Right kidney (tissue), 1 donor: ENCODE measurements around the gene EVA1C.

Source experiments
- DNase-seq: peaks from one replicate; pipeline ENCODE4 v3.0.0-alpha.2; 2016

EVA1C gene

GRCh38 chr21:32463367-32463766, 50.9 kb downstream of the EVA1C start:
- no peak for DNase-seq

- DNase-seq = no peak
Measured at GRCh38 chr21:32463889-32464300, 51.4 kb downstream of the EVA1C start.

GRCh38 chr21:32467291-32467690, 54.8 kb downstream of the EVA1C start:
- no peak for DNase-seq

DNA sequence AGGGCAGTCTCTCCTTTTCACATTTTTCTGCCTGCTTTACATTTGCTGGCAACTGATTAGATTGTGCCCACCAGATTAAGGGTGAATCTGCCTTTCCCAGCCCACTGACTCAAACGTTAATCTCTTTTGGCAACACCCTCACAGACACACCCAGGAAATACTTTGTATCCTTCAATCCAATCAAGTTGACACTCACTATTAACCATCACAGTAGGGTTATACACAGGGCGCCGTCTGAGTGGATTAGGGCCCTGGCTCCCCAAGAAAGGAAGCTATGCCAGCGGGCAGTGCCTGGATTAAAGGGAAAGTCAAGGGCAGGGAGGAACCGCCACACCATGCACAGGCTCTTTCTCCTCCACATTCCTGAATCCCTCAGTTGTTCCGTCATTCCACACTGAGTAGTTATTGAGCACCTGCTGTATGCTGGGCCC, 56.2 kb downstream of the EVA1C start:
- no peak for DNase-seq

- no peak for DNase-seq
Measured at GRCh38 chr21:32469628-32470027, 57.1 kb downstream of the EVA1C start.

DNA sequence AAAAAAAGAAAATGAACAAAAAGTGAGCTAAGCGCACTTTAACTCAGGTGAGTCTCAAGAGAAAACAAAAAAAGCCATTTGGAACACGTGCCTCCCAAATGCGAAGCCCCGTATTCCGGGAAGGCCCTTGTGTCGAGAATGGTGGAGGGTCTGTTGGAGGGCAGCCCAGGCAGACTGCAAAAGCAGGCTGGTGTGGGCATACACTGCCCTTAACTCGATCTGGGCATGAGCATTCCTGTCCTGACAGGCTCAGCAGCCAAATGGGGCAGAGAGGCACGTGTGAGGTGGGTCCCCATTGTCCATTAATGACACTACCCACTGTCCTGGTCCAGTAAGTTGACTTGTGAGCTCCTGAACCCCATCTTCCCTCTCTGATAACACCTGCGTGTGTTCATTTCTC, 57.7 kb downstream of the EVA1C start:
- no peak for DNase-seq

GRCh38 chr21:32472890-32473765, 60.6 kb downstream of the EVA1C start:
- DNase-seq = no peak

- no peak for DNase-seq
Measured at GRCh38 chr21:32474179-32475059, 61.9 kb downstream of the EVA1C start.

DNA sequence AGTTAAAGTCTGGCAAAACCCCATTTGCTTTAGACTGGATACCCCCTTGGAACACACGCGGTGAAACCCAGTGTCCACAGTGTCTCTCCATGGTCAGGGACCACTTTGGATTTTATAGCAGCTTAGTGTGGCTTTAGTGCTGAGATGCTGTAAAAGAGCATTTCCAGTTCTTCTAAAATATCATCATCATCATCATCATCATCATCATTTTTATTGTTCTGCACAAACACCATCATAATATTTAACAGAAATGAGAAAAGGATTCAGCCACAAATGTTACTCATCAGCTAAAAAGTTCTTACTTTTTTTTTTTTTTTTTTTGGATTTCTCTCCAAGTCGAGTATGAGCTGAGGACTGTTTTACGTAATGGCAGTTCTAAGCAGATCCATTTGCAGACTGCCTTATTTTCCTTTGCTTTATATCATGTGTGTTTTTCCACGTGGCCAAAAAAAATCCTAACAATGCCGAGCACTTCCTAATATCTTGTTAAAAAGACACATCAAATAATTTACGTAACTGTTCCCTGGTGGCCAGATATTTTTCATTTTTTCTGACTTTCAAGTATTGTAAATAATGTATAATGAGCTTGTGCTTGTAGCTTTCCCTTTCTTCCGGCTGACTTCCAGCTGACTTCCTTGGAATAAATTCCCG, 62.8 kb downstream of the EVA1C start:
- DNase-seq = no peak

GRCh38 chr21:32476661-32477423, 64.3 kb downstream of the EVA1C start:
- DNase-seq = no peak

- no peak for DNase-seq
Measured at GRCh38 chr21:32477424-32477745, 64.9 kb downstream of the EVA1C start.

DNA sequence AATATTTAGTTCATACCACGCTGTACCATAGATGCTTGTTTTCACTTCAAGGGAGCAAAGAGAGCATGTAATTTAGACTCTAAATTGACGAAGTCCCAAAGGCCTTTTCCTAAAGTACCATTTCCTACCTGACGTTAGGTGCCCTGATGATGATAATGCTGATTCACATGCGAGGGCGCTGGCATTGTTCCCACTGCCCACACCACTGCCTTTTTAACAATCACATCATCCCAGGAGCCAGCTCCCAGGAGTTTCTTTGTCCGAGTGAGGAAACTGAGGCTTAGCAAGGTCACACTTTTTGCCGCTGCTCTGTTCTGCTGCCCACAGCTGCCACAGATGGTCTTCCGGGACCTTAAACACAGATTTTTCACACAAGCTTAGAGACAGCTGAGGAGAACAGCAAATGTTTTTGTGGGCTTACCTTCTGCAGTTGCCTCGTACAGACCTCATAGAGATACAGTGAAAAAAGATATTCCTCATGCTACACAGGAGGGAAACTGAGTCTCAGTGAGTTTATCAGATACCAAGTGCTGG, 69.4 kb downstream of the EVA1C start:
- DNase-seq = no peak

DNA sequence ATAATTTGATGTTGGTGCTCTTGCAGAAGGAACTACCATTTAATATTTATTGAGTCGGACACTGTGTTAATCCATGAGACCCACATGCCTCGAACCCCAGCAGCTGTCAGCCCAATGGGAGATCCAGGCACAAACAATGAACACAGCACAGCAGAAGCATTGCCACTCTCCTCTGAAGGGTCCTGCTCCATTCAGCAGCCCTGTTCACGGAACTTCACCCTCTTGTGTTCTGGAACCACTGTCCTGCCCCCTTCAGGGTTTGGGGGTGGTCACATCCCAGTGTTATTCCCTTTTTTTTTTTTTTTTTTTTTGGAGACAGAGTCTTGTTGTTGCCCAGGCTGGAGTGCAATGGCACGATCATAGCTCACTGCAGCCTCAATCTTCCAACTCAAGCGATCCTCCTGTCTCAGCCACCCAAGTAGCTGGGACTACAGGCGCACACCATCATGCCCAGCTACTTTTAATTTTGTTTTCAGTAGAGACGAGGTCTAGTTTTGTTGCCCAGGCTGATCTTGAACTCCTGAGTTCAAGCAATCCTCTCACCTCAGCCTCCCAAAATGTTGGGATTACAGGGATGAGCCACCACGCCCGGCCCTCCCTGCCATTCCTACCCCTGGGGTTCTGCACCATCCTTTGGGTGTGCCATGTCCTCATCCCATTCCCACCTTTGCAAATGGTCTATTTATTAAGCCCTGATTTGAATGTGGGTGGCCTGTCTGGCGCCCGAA, 70.2 kb downstream of the EVA1C start:
- DNase-seq = no peak

DNA sequence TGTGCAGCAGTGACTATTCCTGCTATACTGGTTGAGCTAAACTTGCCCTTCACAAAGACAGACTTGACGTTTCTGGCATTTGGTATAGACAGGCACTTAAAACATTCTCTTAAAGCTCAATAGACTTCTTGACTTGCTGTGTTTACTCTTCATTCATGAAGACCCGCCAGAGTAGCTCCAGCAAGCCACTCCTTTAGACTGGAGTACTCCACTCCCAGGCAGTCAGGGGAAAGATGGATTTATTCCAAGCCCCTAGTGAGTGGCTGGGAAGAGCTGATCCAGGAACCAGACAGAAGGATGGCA, 70.7 kb downstream of the EVA1C start:
- no peak for DNase-seq

DNA sequence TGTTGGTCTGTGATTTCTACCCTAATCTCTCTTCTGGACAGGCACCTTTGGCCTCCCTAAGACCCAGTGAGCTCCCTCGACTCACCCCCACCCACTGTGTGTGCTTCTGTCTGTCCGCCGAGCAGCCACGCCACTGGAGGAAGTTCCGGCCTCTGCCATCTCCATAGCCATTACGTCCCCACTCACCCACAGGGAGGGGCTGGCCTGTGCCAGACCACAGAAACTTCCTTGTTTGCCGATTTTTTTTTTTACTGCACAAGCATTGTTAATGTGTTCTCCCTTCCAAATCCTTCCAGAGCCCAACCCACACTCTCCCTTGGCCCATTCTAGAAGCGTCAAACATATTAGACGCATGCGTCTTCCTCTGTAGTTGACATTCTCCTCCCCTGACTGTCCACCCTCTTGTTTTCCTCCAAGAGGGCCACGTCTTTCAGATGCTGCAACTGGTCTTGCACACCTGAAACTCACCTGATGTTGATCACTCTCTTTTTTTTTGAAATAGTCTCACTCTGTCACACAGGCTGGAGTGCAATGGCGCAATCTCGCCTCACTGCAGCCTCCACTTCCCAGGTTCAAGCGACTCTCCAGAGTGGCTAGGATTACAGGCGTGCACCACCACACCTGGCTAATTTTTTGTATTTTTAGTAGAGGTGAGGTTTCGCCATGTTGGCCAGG, 72.3 kb downstream of the EVA1C start:
- no peak for DNase-seq

DNA sequence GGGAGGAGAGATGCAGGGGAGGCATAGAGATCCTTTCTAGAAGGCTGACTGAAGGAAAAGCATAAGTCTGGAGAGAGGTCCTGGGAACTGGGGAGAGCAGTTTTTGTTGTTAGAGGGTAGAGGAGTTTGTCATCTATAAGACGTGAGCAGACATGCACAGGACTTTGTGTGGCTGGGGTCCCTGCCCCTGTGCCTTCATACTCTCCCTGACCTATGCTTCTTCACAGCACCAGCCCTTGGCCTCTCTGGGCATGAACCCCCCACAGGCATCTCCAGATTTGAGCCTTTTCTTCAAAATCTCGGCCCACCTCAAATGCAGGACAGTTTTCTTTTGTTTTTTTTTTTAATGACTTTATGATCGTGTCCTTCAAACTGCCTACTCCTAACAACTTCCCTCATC, 79.9 kb downstream of the EVA1C start:
- no peak for DNase-seq

- DNase-seq = no peak
Measured at GRCh38 chr21:32494934-32495709, 82.6 kb downstream of the EVA1C start.

- no peak for DNase-seq
Measured at GRCh38 chr21:32496568-32496967, 84.1 kb downstream of the EVA1C start.

DNA sequence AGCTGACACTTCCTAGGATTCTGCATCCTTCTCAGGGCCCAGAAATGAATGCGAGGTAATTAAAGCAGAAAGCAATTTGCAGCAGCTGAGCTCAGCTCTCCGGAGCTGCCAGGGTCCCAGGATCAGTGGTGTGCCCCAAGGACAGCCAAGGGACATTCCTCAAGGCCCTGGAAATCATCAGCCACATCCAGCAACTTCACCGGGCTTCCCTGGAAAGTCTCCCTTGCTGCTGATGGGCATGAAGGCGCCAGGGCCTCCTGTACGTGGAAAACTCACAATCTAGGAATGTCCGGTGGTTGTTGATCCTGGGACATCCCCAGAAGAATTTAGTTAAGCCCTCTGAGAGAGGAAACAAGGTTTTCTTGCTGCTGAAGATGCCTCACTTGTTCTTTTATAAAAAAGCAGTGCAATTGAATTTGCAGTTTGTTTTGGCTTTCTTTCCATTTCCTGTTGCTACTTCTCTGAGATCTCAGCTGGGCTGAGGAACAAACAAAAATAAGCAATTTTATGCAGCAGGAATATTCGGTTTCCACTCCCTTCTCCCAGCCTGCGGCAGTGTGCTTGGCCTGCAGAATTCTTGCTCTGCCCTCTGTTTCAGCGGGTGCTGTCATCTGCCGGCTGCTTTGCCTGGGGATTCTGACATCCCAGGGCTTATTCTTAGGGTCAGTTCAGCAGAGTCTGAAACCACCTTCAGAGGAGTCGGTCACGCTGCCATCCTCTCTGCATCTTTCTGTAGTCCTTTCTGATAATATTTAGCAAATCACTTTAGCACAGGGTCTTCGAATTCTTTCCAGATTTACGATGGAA, 86.9 kb downstream of the EVA1C start:
- DNase-seq = peak; percentile 9
